ENCODE results near the gene WDR47.

The WDR47 gene

DNA sequence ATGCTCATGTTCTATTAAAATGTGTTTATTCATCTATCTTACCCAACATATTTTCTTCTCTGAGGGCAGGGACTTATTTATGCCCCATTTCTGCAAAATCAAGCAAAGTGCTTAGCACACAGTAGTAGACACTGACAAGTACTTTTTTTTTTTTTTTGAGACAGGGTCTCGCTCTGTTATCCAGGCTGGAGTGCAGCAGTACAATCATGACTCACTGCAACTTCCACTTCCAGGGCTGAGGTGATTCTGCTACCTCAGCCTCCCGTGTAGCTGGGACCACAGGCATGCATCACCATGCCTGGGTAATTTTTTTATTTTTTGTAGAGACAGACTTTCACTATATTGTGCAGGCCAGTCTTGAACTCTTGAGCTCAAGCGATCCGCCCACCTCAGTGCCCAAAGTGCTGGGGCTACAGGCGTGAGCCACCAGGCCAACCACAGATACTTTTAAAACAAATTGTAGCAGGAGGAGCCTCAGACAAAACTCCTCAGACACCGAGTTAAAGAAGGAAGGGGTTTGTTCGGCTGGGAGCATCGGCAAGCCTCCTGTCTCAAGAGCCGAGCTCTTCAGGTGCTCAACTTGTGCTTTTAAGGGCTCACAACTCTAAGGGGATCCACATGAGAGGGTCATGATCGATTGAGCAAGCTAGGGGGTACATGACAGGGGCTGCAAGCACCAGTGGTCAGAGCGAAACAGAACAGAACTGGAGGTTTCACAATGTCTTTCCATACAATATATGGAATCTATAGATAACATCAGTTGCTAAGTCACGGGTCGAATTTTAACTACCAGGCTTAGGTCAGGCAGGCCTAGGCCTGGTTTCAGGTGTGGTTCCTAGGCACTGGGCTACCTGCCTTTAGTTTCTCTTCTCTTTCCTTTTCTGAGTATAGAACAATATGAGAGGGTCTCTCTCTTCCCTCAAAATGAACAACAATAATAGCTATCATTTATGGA, 42.9 kb upstream of the WDR47 start:
- TF ChIP-seq, protein P1, sequence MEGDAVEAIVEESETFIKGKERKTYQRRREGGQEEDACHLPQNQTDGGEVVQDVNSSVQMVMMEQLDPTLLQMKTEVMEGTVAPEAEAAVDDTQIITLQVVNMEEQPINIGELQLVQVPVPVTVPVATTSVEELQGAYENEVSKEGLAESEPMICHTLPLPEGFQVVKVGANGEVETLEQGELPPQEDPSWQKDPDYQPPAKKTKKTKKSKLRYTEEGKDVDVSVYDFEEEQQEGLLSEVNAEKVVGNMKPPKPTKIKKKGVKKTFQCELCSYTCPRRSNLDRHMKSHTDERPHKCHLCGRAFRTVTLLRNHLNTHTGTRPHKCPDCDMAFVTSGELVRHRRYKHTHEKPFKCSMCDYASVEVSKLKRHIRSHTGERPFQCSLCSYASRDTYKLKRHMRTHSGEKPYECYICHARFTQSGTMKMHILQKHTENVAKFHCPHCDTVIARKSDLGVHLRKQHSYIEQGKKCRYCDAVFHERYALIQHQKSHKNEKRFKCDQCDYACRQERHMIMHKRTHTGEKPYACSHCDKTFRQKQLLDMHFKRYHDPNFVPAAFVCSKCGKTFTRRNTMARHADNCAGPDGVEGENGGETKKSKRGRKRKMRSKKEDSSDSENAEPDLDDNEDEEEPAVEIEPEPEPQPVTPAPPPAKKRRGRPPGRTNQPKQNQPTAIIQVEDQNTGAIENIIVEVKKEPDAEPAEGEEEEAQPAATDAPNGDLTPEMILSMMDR (IDR thresholded peaks at IDR 0.05; ENCODE audit: insufficient read depth, low read length, poor library complexity, severe bottlenecking): no peak
- DNase-seq (ENCODE audit: extremely low read depth, insufficient read length): no peak
- Histone ChIP-seq H3K36me3 (ENCODE audit: control insufficient read depth, insufficient read depth, low read length) (no peaks in the 10 kb centered on the region), H3K4me3 (replicated peaks; ENCODE audit: low read depth, low read length) (no peak overlapping the region), H3K27me3 (replicated peaks; ENCODE audit: control insufficient read depth, insufficient read depth, low read length) (no peaks in the 10 kb centered on the region)

DNA sequence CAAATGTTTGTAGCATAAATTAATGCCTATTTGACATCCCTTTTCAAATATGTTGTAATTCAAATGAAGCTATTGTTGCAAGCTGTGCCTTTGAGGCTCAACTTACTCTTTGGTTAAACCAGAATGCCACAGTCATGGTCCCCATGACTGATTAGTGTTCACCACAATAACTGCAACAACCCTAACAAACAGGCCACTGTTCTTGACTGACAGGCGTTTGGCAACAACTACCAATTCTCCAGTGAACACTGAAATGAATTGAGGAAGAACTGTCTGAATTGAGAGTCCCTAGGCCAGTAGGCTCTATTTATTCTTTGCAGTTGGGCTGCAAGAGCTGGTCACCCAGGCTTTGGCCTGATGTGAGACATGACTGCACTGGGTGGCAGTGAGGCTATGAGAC, 42.0 kb upstream of the WDR47 start:
- DNase-seq (ENCODE audit: extremely low read depth, insufficient read length): no peak
- H3K4me3 ChIP-seq (replicated peaks; ENCODE audit: low read depth, low read length): no peak overlapping the region
- TF ChIP-seq, protein P1 (IDR thresholded peaks at IDR 0.05; ENCODE audit: insufficient read depth, low read length, poor library complexity, severe bottlenecking): no peak
- H3K36me3 ChIP-seq (ENCODE audit: control insufficient read depth, insufficient read depth, low read length): no peaks in the 10 kb centered on the region
- no peaks in the 10 kb centered on the region for H3K27me3 ChIP-seq (replicated peaks; ENCODE audit: control insufficient read depth, insufficient read depth, low read length)

DNA sequence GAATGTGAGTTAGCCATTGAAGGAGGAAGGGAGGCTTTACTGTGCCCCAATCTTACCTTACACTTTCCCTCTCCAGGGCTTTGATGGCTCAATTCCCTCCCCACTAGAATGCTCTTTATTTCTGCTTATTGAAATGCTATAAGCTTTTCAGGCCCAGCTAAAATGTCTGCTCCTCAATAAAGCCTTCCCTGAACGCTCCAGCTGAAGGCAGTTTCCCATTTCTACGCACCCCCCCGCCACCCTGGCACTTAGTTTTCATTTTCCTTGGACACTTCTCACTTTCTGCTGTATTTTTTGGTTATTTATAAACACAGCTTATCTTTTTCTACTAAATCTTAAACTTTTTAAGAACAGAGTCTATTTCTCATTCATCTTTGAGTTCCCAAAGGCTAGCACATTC, 41.6 kb upstream of the WDR47 start:
- no peaks in the 10 kb centered on the region for H3K27me3 ChIP-seq (replicated peaks; ENCODE audit: control insufficient read depth, insufficient read depth, low read length)
- DNase-seq (ENCODE audit: extremely low read depth, insufficient read length): no peak
- no peaks in the 10 kb centered on the region for H3K36me3 ChIP-seq (ENCODE audit: control insufficient read depth, insufficient read depth, low read length)
- H3K4me3 ChIP-seq (replicated peaks; ENCODE audit: low read depth, low read length): no peak overlapping the region
- TF ChIP-seq, protein P1 (IDR thresholded peaks at IDR 0.05; ENCODE audit: insufficient read depth, low read length, poor library complexity, severe bottlenecking): no peak

DNA sequence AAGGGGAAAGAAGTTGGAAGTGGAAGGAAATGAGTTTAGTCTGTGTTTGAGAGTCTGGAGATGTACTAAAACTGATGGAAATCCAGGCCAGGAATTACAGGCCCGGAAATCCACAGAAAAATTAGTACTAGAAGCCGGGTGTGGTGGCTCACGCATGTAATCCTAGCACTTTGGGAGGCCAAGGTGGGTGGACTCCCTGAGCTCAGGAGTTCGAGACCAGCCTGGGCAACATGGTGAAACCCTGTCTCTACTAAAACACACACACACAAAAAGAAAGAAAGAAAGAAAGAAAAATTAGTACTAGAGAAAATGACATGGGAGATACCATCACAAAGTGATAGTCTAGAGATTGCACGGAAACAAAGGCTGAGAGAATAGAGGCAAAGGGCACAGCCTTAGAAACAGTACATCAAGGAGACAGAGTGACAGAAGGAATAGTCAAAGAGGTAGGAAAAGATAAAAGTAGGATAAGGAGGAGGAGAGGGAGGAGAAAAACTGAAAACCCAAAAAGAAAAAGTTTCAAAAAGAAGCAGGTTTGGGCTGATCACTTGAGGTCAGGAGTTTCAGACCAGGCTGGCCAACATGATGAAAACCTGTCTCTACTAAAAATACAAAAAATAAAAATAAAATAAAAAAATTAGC, 38.7 kb upstream of the WDR47 start:
- H3K4me3 ChIP-seq (replicated peaks; ENCODE audit: low read depth, low read length): no peak overlapping the region
- no peak for DNase-seq (ENCODE audit: extremely low read depth, insufficient read length)

DNA sequence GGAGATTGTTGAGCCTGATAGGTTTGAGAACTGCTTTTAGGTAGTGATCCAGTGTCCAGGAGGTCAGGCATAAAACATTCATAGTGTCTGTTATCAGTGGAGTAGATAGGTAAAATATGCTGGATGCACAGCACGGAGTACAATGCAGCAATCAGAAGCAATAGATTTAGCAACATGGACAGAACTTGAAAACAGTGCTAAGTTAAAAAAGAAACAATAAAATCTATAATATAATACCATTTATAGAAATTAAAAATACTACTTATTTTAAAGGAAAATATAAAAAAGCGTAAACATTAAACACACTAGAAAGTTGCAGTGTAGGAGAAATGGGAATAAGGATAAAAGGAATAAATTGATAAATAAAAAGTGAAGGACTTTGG, 37.3 kb upstream of the WDR47 start:
- TF ChIP-seq, protein P1 (IDR thresholded peaks at IDR 0.05; ENCODE audit: insufficient read depth, low read length, poor library complexity, severe bottlenecking): no peak
- H3K27me3 ChIP-seq (replicated peaks; ENCODE audit: control insufficient read depth, insufficient read depth, low read length): no peaks in the 10 kb centered on the region
- no peaks in the 10 kb centered on the region for H3K36me3 ChIP-seq (ENCODE audit: control insufficient read depth, insufficient read depth, low read length)
- no peak overlapping the region for H3K4me3 ChIP-seq (replicated peaks; ENCODE audit: low read depth, low read length)
- no peak for DNase-seq (ENCODE audit: extremely low read depth, insufficient read length)

More for the DNA sequence above, 38.7 kb upstream of the WDR47 start:
- no peaks in the 10 kb centered on the region for H3K36me3 ChIP-seq (ENCODE audit: control insufficient read depth, insufficient read depth, low read length)
- TF ChIP-seq, protein P1 (IDR thresholded peaks at IDR 0.05; ENCODE audit: insufficient read depth, low read length, poor library complexity, severe bottlenecking): no peak
- H3K27me3 ChIP-seq (replicated peaks; ENCODE audit: control insufficient read depth, insufficient read depth, low read length): no peaks in the 10 kb centered on the region

Data from GM06990 (cell line).